PC-9 (cell line): ENCODE results near the gene E2F2. TPM values are rescaled to one million over a fixed set of nuclear protein-coding genes. Genes with fewer than 3 reads are reported as not detected.

Source experiments
- BruUV-seq: library from RNA; stranded (reverse); fragments of 400-500 nt; replicated peaks from 2 replicates; lab custom pipeline; 2021; lab: Mats Ljungman, UMichigan
- CTCF ChIA-PET: fragments of 300-600 bp; sonication (Branson Sonifier 250); formaldehyde crosslinking; loops from one replicate; lab custom pipeline; 2022; ENCODE audit warnings: antibody characterized with exemption; lab: Charles Lee
- POLR2A ChIA-PET: fragments of 300-600 bp; sonication (Branson Sonifier 250); formaldehyde crosslinking; loops from one replicate; lab custom pipeline; 2022; ENCODE audit warnings: antibody characterized with exemption; ENCODE audit not compliant: unreplicated experiment; lab: Charles Lee
- DNase-seq, 2 experiments: peaks; one replicate each; pipeline versions ENCODE4 v3.0.0 to v3.0.0-alpha.2; 2015 to 2022; ENCODE audit warnings: mixed read lengths in 1 of 2
- H2AFZ ChIP-seq: fragments of 200-600 bp; sonication (generic); 2 replicates; pipeline ENCODE4 v1.8.1; 2017; ENCODE audit warnings: antibody characterized with exemption
- H3F3A ChIP-seq: fragments of 200-600 bp; sonication (generic); 2 replicates; pipeline ENCODE4 v1.8.1; 2017; ENCODE audit warnings: antibody characterized with exemption, mild to moderate bottlenecking, low read depth; ENCODE audit not compliant: insufficient read depth
- H3K27ac ChIP-seq: fragments of 200-600 bp; sonication (generic); 2 replicates; pipeline ENCODE4 v1.6.1; 2016; ENCODE audit warnings: mixed run types
- H3K27me3 ChIP-seq: fragments of 200-600 bp; sonication (generic); 2 replicates; pipeline ENCODE4 v1.6.1; 2016; ENCODE audit warnings: low read depth, mixed run types; ENCODE audit not compliant: insufficient read depth
- H3K36me3 ChIP-seq: fragments of 200-600 bp; sonication (generic); 2 replicates; pipeline ENCODE4 v1.6.1; 2016; ENCODE audit warnings: low read depth, mixed run types
- H3K4me1 ChIP-seq: fragments of 200-600 bp; sonication (generic); replicated peaks from 2 replicates; pipeline ENCODE4 v1.6.1; 2016; ENCODE audit warnings: mixed run types; ENCODE audit not compliant: insufficient read depth
- H3K4me2 ChIP-seq: fragments of 200-600 bp; sonication (generic); 2 replicates; pipeline ENCODE4 v1.6.1; 2017; ENCODE audit warnings: mixed run types
- H3K4me3 ChIP-seq: fragments of 200-600 bp; sonication (generic); 2 replicates; pipeline ENCODE4 v1.6.1; 2016; ENCODE audit warnings: mixed run types
- H3K79me2 ChIP-seq: fragments of 200-600 bp; sonication (generic); 2 replicates; pipeline ENCODE4 v1.6.1; 2017; ENCODE audit warnings: low read depth, mixed run types
- H3K9me2 ChIP-seq: fragments of 200-600 bp; sonication (generic); 2 replicates; pipeline ENCODE4 v1.8.1; 2017; ENCODE audit warnings: mild to moderate bottlenecking; ENCODE audit not compliant: insufficient read depth
- H3K9me3 ChIP-seq: fragments of 200-600 bp; sonication (generic); 2 replicates; pipeline ENCODE4 v1.8.1; 2016; ENCODE audit warnings: low read depth; ENCODE audit not compliant: insufficient read depth
- H4K20me1 ChIP-seq: fragments of 200-600 bp; sonication (generic); 2 replicates; pipeline ENCODE4 v1.8.1; 2017; ENCODE audit not compliant: insufficient read depth
- CTCF ChIP-seq: fragments of 200-600 bp; sonication (generic); conservative IDR thresholded peaks from 2 replicates; pipeline ENCODE4 v1.6.1; 2017; ENCODE audit warnings: mixed run types, antibody characterized with exemption, mild to moderate bottlenecking, moderate library complexity
- EZH2 ChIP-seq: fragments of 200-600 bp; sonication (generic); IDR thresholded peaks from 2 replicates; pipeline ENCODE4 v1.8.0; 2017; ENCODE audit warnings: antibody characterized with exemption, low read depth
- intact Hi-C: fragments of 100-400 bp; cut with micrococcal nuclease; formaldehyde crosslinking; loops from one replicate; pipeline ENCODE4 v1.10.0; 2022; ENCODE audit not compliant: unreplicated experiment
- total RNA-seq: library from RNA; stranded (reverse); gene quantifications from 2 replicates; pipeline ENCODE4 v1.2.3, GENCODE V29; 2021

The E2F2 gene
- total RNA-seq, 1 experiment from 2014 or later = 7.6 TPM

- TF ChIP-seq CTCF (no peak), EZH2 (no peak)
- Histone ChIP-seq H2AFZ (no peak overlapping the region), H3K79me2 (peaks cover 34% of the 10 kb centered on the region; the same call in 1 of the 2 replicates), H3K36me3 (no peaks in the 10 kb centered on the region), H3K9me2 (no peaks in the 10 kb centered on the region), H3K4me1 (peaks cover 73% of the 10 kb centered on the region), H3K27ac (no peak overlapping the region), H3K4me2 (peak overlapping the region; percentile 82), H3F3A (peaks cover 38% of the 10 kb centered on the region; the same call in 1 of the 2 replicates), H3K27me3 (no peaks in the 10 kb centered on the region), H3K4me3 (no peak overlapping the region), H3K9me3 (no peaks in the 10 kb centered on the region), H4K20me1 (no peaks in the 10 kb centered on the region; the same call in 1 of the 2 replicates)
- no TSS peak for BruUV-seq
- no peak for DNase-seq
- intact Hi-C loops = loop anchor here (1.0 to 5.0 kb wide), 2 partner anchors 46 to 124 kb away; partner anchors contain the start of gene ASAP3
- ChIA-PET CTCF (interaction anchor here (0.8 to 1.4 kb wide), 2 partner anchors 31 to 124 kb away, joined by 4 read pairs; no protein-coding TSS in a partner anchor), POLR2A (interaction anchor here (0.5 to 0.7 kb wide), 2 partner anchors 54 to 368 kb away, joined by 3 read pairs; no protein-coding TSS in a partner anchor)
Measured at GRCh38 chr1:23527900-23528249, 3.2 kb downstream of the E2F2 start.

GRCh38 chr1:23527366-23527765, 3.7 kb downstream of the E2F2 start:
- peaks cover 41% of the 10 kb centered on the region; the same call in 1 of the 2 replicates for H3F3A ChIP-seq
- TF ChIP-seq EZH2 (no peak), CTCF (no peak)
- H3K9me2 ChIP-seq = no peaks in the 10 kb centered on the region
- no peaks in the 10 kb centered on the region for H3K36me3 ChIP-seq
- intact Hi-C loops = loop anchor here (5.0 kb wide), 1 partner anchor 45 kb away; the partner anchor contains the start of gene ASAP3
- H3K4me3 ChIP-seq = no peak overlapping the region
- H3K9me3 ChIP-seq = no peaks in the 10 kb centered on the region
- no peaks in the 10 kb centered on the region; the same call in 1 of the 2 replicates for H4K20me1 ChIP-seq
- peaks cover 34% of the 10 kb centered on the region; the same call in 1 of the 2 replicates for H3K79me2 ChIP-seq
- no peak overlapping the region for H3K27ac ChIP-seq
- ChIA-PET CTCF (interaction anchor here (1.4 kb wide), 1 partner anchor 31 kb away, joined by 4 read pairs; no protein-coding TSS in a partner anchor), POLR2A (no interaction called here)
- 0 out of 2 replicates have a peak overlapping the region, but pooled peaks have one; percentile 82 for H3K4me2 ChIP-seq
- H2AFZ ChIP-seq = no peak overlapping the region
- H3K4me1 ChIP-seq = peaks cover 74% of the 10 kb centered on the region
- H3K27me3 ChIP-seq = no peaks in the 10 kb centered on the region
- no peak for DNase-seq
- no TSS peak for BruUV-seq

GRCh38 chr1:23526329-23527041, 4.5 kb downstream of the E2F2 start:
- ChIA-PET POLR2A (no interaction called here), CTCF (no interaction called here)
- no peaks in the 10 kb centered on the region for H3K36me3 ChIP-seq
- H3K79me2 ChIP-seq = peaks cover 34% of the 10 kb centered on the region; the same call in 1 of the 2 replicates
- H3K27me3 ChIP-seq = no peaks in the 10 kb centered on the region
- intact Hi-C loops = loop anchor here (5.0 kb wide), 1 partner anchor 44 kb away; the partner anchor contains the start of gene ASAP3
- no peak overlapping the region for H3K4me3 ChIP-seq
- no peak for TF ChIP-seq EZH2
- no peak for TF ChIP-seq CTCF
- no peak for DNase-seq
- H3K4me2 ChIP-seq = 0 out of 2 replicates have a peak overlapping the region, but pooled peaks have one; percentile 55
- H3K9me3 ChIP-seq = no peaks in the 10 kb centered on the region
- no peak overlapping the region for H2AFZ ChIP-seq
- H3K4me1 ChIP-seq = peaks cover 72% of the 10 kb centered on the region
- BruUV-seq = no TSS peak
- no peaks in the 10 kb centered on the region; the same call in 1 of the 2 replicates for H4K20me1 ChIP-seq
- no peaks in the 10 kb centered on the region for H3K9me2 ChIP-seq
- peaks cover 47% of the 10 kb centered on the region; the same call in 1 of the 2 replicates for H3F3A ChIP-seq
- no peak overlapping the region for H3K27ac ChIP-seq
